Aorta (tissue), 5 donors: ENCODE data around the gene CHD1L. TPM values are rescaled to one million over a fixed set of nuclear protein-coding genes. Genes with fewer than 3 reads are reported as not detected.

Source experiments
- ATAC-seq: fragments of 200-7000 bp; cut with Tn5 transposase; one replicate; pipeline ENCODE4 v1.9.1; 2022; ENCODE audit warnings: moderate library complexity; ENCODE audit not compliant: low FRiP score
- DNase-seq, 2 donors: peaks; one replicate each; pipeline ENCODE4 v3.0.0-alpha.2; 2020
- H3K27ac ChIP-seq, 2 donors: one replicate each; pipeline ENCODE4 v1.5.1; 2013; ENCODE audit warnings: low read length in 2 of 2, mild to moderate bottlenecking in 2 of 2, moderate library complexity in 2 of 2, control low read depth in 1 of 2, inconsistent platforms in 1 of 2, low read depth in 1 of 2
- H3K27me3 ChIP-seq, 2 donors: one replicate each; pipeline ENCODE4 v1.6.1; 2013; ENCODE audit warnings: control low read depth in 1 of 2, low read length in 1 of 2, mild to moderate bottlenecking in 1 of 2, moderate library complexity in 1 of 2; ENCODE audit not compliant: insufficient read depth in 2 of 2, control insufficient read depth in 1 of 2
- H3K36me3 ChIP-seq, 2 donors: one replicate each; pipeline ENCODE4 v1.6.1; 2013; ENCODE audit warnings: control low read depth in 1 of 2, low read length in 1 of 2, mild to moderate bottlenecking in 1 of 2; ENCODE audit not compliant: insufficient read depth in 2 of 2, control insufficient read depth in 1 of 2
- H3K4me1 ChIP-seq, 2 donors: one replicate each; pipeline ENCODE4 v1.6.1; 2013; ENCODE audit warnings: low read length in 2 of 2, control low read depth in 1 of 2, mild to moderate bottlenecking in 1 of 2, moderate library complexity in 1 of 2; ENCODE audit not compliant: insufficient read depth in 2 of 2, control insufficient read depth in 1 of 2
- H3K4me3 ChIP-seq, 2 donors: one replicate each; pipeline ENCODE4 v1.5.1; 2013; ENCODE audit warnings: low read length in 2 of 2, control low read depth in 1 of 2, mild to moderate bottlenecking in 1 of 2
- H3K9me3 ChIP-seq: one replicate; pipeline ENCODE4 v1.6.1; 2013; ENCODE audit warnings: mild to moderate bottlenecking, low read length; ENCODE audit not compliant: control insufficient read depth
- WGBS, 2 donors: extraction: QIAGEN DNeasy Blood & Tissue Kit; methylation state at CpG; one replicate each; pipeline ENCODE4 v1.1.7; 2013; 5-methylcytosine and 5-hydroxymethylcytosine counted together
- intact Hi-C, 2 donors: fragments of 100-400 bp; cut with DNase I; formaldehyde crosslinking; loops; one replicate each; pipeline versions ENCODE4 v1.14.2 to v1.15.0; 2022
- polyA plus RNA-seq, 2 donors: library from polyadenylated mRNA; stranded (reverse); fragments of 200-250 nt; gene quantifications; one replicate each; pipeline ENCODE4 v1.2.3, GENCODE V29; 2013
- total RNA-seq, 2 donors: library from RNA; stranded (reverse); fragmentation: NEBNext Ultra II Directional; extraction: Animal tissue kit (Norgen Biotek cat#: 25700); gene quantifications; one replicate each; pipeline ENCODE4 v1.2.1, GENCODE V29; 2021
- donor health status: healthy with polysubstance abuse.
- donor health status: Bipolar disorder and iron deficiency.
- donor health status: DM: no; HTN: no; CAD: no.
- donor health status: DM: no; HTN: no; CAD: no.
- donor health status: DM: yes; HTN: yes; CAD: no.

CHD1L gene
- total and polyA plus RNA-seq, 4 donors = 17.4 to 74.2 (median 41.4) TPM

DNA sequence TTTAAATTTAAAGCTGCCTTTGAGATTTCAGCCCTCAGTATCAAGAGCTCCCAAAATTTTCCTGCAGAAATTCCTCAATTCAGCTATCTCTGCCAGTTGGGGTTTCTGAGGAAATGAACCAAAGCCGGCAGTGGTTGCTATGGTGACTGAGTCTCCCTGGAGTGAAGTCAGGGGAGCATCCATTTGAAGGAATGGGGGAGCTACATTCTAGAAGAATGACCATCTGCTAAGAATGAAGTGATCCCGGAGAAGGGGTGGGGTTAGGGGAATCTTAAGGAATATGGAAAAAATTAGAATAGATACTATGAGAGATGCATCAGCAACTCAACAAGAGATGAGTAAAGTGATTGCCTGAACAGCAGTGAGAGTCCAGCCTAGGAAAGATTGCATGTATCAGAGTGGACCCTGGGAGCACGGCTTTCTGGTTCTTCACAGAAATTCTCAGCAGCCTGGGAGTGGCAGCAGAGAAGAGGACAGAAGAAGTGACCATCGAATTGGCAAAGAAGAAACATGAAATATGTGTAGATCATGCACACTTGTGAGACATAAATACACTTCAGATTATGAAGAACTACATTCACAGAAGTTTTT is 94.7 kb downstream of the CHD1L start:
- Histone ChIP-seq H3K27me3 (no peaks in the 10 kb centered on the region), H3K9me3 (no peaks in the 10 kb centered on the region), H3K36me3 (no peaks in the 10 kb centered on the region), H3K4me3 (no peak overlapping the region), H3K4me1 (no peaks in the 10 kb centered on the region), H3K27ac (no peak overlapping the region)
- DNase-seq (no peak), ATAC-seq (no peak)
- 10 to 15% methylated on average over 4 of the region's 4 CpGs for WGBS, 2 donors
- intact Hi-C loops = no loop called here

DNA sequence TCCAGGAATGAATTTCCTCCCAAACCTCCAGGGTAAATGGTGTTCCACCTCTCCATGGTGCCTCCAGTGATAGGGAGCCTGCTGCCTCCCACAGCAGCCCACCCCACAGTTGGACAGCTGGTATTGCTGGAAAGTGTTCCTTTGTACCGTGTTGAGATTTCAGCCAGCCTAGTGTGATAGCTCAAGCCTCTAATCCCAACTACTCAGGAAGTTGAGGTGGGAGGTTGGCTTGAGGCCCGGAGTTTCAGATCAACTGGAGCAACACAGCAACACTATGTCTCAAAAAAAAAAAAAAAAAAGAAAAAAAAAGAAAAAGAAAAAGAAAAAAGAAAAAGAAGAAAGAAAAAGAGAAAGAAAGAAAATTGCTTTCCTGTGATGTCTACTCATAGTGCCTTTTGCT is 96.1 kb downstream of the CHD1L start:
- ATAC-seq (no peak), DNase-seq (no peak)
- intact Hi-C loops = no loop called here
- 37 to 65% methylated on average over 2 of the region's 2 CpGs for WGBS, 2 donors
- H3K27me3 ChIP-seq = no peaks in the 10 kb centered on the region
- H3K36me3 ChIP-seq = no peaks in the 10 kb centered on the region
- H3K27ac ChIP-seq = no peak overlapping the region
- peaks cover 1% of the 10 kb centered on the region for H3K9me3 ChIP-seq
- no peak overlapping the region for H3K4me3 ChIP-seq
- no peaks in the 10 kb centered on the region for H3K4me1 ChIP-seq

DNA sequence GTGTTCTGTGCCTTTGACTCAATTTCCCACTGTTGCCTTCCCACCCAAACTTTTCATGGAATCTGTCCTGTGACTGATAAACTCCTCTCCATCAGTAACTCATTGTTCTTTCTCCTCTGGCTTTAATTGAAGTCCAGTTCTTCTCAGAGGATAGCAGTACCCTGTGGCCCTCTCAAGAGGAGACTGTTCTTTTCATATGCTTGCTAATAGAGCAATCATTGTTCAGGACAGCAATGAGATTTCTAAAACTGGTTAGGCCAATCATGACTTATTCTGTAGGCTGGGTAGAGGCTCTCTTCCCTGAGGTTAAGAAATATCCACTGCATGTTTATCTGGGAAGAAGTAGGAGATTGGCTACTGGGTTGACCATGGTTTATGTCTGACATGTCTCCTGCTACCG is 98.8 kb downstream of the CHD1L start:
- Histone ChIP-seq H3K36me3 (no peaks in the 10 kb centered on the region), H3K27ac (no peak overlapping the region), H3K4me3 (no peak overlapping the region), H3K4me1 (no peaks in the 10 kb centered on the region), H3K9me3 (peaks cover 1% of the 10 kb centered on the region), H3K27me3 (no peaks in the 10 kb centered on the region)
- intact Hi-C loops = no loop called here
- no peak for DNase-seq
- ATAC-seq = no peak
- WGBS, 2 donors = 75 to 87% methylated on average over 1 of the region's 1 CpG

Other genes starting within 250 kb of the CHD1L start
- 10 to 100 TPM; 18.7 to 21.1 TPM for gene PRKAB2, start 70.2 kb upstream of the CHD1L start, total RNA-seq
- 10 to 100 TPM; 13.9 to 18.1 TPM for gene PRKAB2, start 70.2 kb upstream of the CHD1L start, polyA plus RNA-seq
- 1 to 10 TPM; 2.9 to 5.8 TPM for gene FMO5, start 17.3 kb upstream of the CHD1L start, total RNA-seq
- gene FMO5, start 17.3 kb upstream of the CHD1L start, polyA plus RNA-seq = 10 to 100 TPM in 1 of 2 donors, 1 to 10 TPM in 1; 8.6 to 20.3 TPM